Keratinocyte (primary cell): ENCODE measurements around the gene C4orf50. TPM values are rescaled to one million over a fixed set of nuclear protein-coding genes. Genes with fewer than 3 reads are reported as not detected.

ENCODE experiments used
- DNase-seq: peaks from one replicate; pipeline ENCODE4 v3.0.0-alpha.2; 2011; ENCODE audit warnings: low read depth, missing footprints, low spot score
- FAIRE-seq: peaks from 2 replicates; lab custom pipeline; 2011; peaks lifted over from hg19 to GRCh38; lab: Jason Lieb, UNC
- H2AFZ ChIP-seq: 2 replicates; pipeline ENCODE4 v1.6.0; 2012; ENCODE audit warnings: low read length, control low read depth, inconsistent platforms; ENCODE audit not compliant: control insufficient read depth
- H3K27ac ChIP-seq: 2 replicates; pipeline ENCODE4 v1.5.1; 2011; ENCODE audit warnings: low read length; ENCODE audit not compliant: control insufficient read depth, insufficient read depth
- H3K27me3 ChIP-seq: 3 replicates; pipeline ENCODE4 v1.6.0; 2011; ENCODE audit warnings: low read length; ENCODE audit not compliant: control insufficient read depth, insufficient read depth; ENCODE audit errors: extremely low read depth
- H3K36me3 ChIP-seq, 2 experiments: 2 replicates in 1 of 2; 3 replicates in 1 of 2; pipeline ENCODE4 v1.5.1; 2011; ENCODE audit warnings: low read length in 2 of 2, mild to moderate bottlenecking in 1 of 2; ENCODE audit not compliant: control insufficient read depth in 2 of 2, insufficient read depth in 2 of 2; ENCODE audit errors: extremely low read depth in 1 of 2
- H3K4me1 ChIP-seq: 3 replicates; pipeline ENCODE4 v1.5.1; 2011; ENCODE audit warnings: low read length; ENCODE audit not compliant: control insufficient read depth, insufficient read depth; ENCODE audit errors: extremely low read depth
- H3K4me2 ChIP-seq: 3 replicates; pipeline ENCODE4 v1.6.0; 2011; ENCODE audit warnings: low read depth, low read length; ENCODE audit not compliant: control insufficient read depth, insufficient read depth; ENCODE audit errors: extremely low read depth
- H3K4me3 ChIP-seq, 3 experiments: fragments of 200-600 bp in 1 of 3; sonication (generic) in 1 of 3; 2 replicates in 2 of 3; 3 replicates in 1 of 3; pipeline ENCODE4 v1.5.1; 2011 to 2016; ENCODE audit warnings: low read length in 3 of 3, mild to moderate bottlenecking in 3 of 3, control low read depth in 2 of 3, inconsistent platforms in 1 of 3, low read depth in 1 of 3, mixed read lengths in 1 of 3, mixed run types in 1 of 3, moderate library complexity in 1 of 3; ENCODE audit not compliant: control insufficient read depth in 2 of 3, insufficient read depth in 2 of 3; ENCODE audit errors: extremely low read depth in 1 of 3
- H3K79me2 ChIP-seq: 2 replicates; pipeline ENCODE4 v1.6.0; 2012; ENCODE audit warnings: low read length; ENCODE audit not compliant: control insufficient read depth, insufficient read depth
- H3K9ac ChIP-seq: 3 replicates; pipeline ENCODE4 v1.6.0; 2011; ENCODE audit warnings: low read length; ENCODE audit not compliant: control insufficient read depth, insufficient read depth; ENCODE audit errors: extremely low read depth
- H3K9me1 ChIP-seq: 3 replicates; pipeline ENCODE4 v1.6.0; 2011; ENCODE audit warnings: low read length; ENCODE audit not compliant: control insufficient read depth, insufficient read depth; ENCODE audit errors: extremely low read depth
- H3K9me3 ChIP-seq: 2 replicates; pipeline ENCODE4 v1.5.1; 2012; ENCODE audit warnings: low read depth, low read length; ENCODE audit not compliant: control insufficient read depth
- H4K20me1 ChIP-seq: 3 replicates; pipeline ENCODE4 v1.6.0; 2011; ENCODE audit warnings: low read length; ENCODE audit not compliant: control insufficient read depth, insufficient read depth; ENCODE audit errors: extremely low read depth
- EZH2 ChIP-seq: IDR thresholded peaks from one replicate; pipeline ENCODE4 v1.6.1; 2012; ENCODE audit warnings: inconsistent platforms, mild to moderate bottlenecking, low read length, moderate library complexity
- dilution Hi-C: fragments of 300-500 bp; cut with MboI; formaldehyde crosslinking; loops from one replicate; pipeline ENCODE4 v1.7.0; 2020; ENCODE audit warnings: low sequenced_read_pairs; ENCODE audit not compliant: extremely low pct_ligation_motif_present
- polyA plus RNA-seq, 5 experiments: library from polyadenylated mRNA; depleted of rRNA in 3 of 5; stranded (reverse) in 3 of 5; stranded (forward) in 1 of 5; unstranded in 1 of 5; fragments of >200 nt; gene quantifications; 1 replicate in 1 of 5; 2 replicates in 3 of 5; 3 replicates in 1 of 5; pipeline versions ENCODE4 v1.2.1 to v1.2.3, GENCODE V29; 2011 to 2012; ENCODE audit warnings: missing spikeins in 2 of 5, low read depth in 1 of 5, low replicate concordance in 1 of 5
- TF ChIP-seq, protein P1 (sequence below), 3 experiments: IDR thresholded peaks in 1 of 3; conservative IDR thresholded peaks in 1 of 3; optimal IDR thresholded peaks in 1 of 3; 2 replicates in 2 of 3; 3 replicates in 1 of 3; pipeline versions ENCODE3 to v1.5.1; 2011; ENCODE audit warnings: low read length in 3 of 3, mild to moderate bottlenecking in 3 of 3, moderate library complexity in 2 of 3, control low read depth in 1 of 3, inconsistent platforms in 1 of 3; ENCODE audit not compliant: insufficient read depth in 2 of 3; ENCODE audit errors: extremely low read depth in 1 of 3

Gene C4orf50
- polyA plus RNA-seq, 1 donor (not counting 4 experiments of a cell fraction or from before 2014, with no cell fraction given) = not detected

DNA sequence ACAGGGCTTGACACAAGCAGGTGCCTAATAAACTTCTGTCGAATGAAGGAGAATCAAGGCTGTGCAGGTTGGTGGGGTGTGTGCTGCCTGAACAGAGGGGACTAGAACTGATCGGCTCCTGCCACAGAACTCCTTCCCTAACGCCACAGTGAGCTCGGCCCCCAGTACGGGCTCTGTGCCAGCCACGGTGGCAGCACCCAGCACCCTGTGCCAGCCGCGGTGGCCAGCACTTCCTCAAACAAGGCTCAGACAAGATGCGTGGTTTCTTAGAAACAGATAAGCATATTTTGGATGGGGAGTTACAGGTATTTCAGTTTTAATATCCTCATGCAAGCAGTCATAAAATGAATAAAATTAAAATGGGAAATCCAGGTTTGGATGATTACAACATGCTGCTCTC lies 26.0 kb upstream of the C4orf50 start:
- Histone ChIP-seq H3K4me1 (no peaks in the 10 kb centered on the region), H3K27ac (no peak overlapping the region), H3K4me3 (no peak overlapping the region), H4K20me1 (no peaks in the 10 kb centered on the region), H3K4me2 (no peak overlapping the region), H3K9me1 (no peaks in the 10 kb centered on the region), H3K9me3 (no peaks in the 10 kb centered on the region), H3K36me3 (no peaks in the 10 kb centered on the region), H2AFZ (no peak overlapping the region), H3K27me3 (no peaks in the 10 kb centered on the region), H3K9ac (no peak overlapping the region), H3K79me2 (no peaks in the 10 kb centered on the region)
- no peak for DNase-seq
- FAIRE-seq = no peak
- TF ChIP-seq, protein P1, sequence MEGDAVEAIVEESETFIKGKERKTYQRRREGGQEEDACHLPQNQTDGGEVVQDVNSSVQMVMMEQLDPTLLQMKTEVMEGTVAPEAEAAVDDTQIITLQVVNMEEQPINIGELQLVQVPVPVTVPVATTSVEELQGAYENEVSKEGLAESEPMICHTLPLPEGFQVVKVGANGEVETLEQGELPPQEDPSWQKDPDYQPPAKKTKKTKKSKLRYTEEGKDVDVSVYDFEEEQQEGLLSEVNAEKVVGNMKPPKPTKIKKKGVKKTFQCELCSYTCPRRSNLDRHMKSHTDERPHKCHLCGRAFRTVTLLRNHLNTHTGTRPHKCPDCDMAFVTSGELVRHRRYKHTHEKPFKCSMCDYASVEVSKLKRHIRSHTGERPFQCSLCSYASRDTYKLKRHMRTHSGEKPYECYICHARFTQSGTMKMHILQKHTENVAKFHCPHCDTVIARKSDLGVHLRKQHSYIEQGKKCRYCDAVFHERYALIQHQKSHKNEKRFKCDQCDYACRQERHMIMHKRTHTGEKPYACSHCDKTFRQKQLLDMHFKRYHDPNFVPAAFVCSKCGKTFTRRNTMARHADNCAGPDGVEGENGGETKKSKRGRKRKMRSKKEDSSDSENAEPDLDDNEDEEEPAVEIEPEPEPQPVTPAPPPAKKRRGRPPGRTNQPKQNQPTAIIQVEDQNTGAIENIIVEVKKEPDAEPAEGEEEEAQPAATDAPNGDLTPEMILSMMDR (optimal IDR thresholded peaks at IDR 0.05 in 1 of 3, IDR thresholded peaks at IDR 0.05 in 1 of 3, conservative IDR thresholded peaks at IDR 0.05 in 1 of 3; ENCODE audit: extremely low read depth in 1 of 3, insufficient read depth in 2 of 3, low read length in 3 of 3) = no peak
- no peak for TF ChIP-seq EZH2
- dilution Hi-C loops = no loop called here

DNA sequence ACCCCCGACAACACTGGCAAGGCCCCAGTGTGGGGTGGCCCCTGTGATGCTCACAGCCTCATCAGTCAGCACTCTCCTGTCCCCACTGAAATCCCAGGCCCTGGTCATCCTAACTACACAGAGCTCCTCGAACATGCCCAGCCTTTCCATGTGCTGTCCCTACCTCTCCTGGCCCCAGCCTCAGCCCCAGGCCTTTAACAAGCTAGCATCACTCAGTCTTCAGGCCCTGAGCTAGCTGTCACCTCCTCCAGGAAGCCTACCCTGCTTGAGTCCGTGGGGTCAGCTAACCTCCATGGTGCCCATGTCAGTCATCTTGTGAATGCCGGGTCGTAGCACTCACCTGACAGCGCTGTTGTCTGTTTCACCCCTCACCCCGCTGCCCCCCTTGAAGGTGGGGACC lies 25.6 kb upstream of the C4orf50 start:
- Histone ChIP-seq H3K4me3 (no peak overlapping the region), H2AFZ (no peak overlapping the region), H3K9me3 (no peaks in the 10 kb centered on the region), H3K79me2 (no peaks in the 10 kb centered on the region), H3K9ac (no peak overlapping the region), H3K27ac (no peak overlapping the region), H3K9me1 (no peaks in the 10 kb centered on the region), H3K4me2 (no peak overlapping the region), H3K4me1 (no peaks in the 10 kb centered on the region), H3K27me3 (no peaks in the 10 kb centered on the region), H3K36me3 (no peaks in the 10 kb centered on the region), H4K20me1 (no peaks in the 10 kb centered on the region)
- FAIRE-seq (no peak), DNase-seq (no peak)
- TF ChIP-seq, protein P1 (optimal IDR thresholded peaks at IDR 0.05 in 1 of 3, IDR thresholded peaks at IDR 0.05 in 1 of 3, conservative IDR thresholded peaks at IDR 0.05 in 1 of 3; ENCODE audit: extremely low read depth in 1 of 3, insufficient read depth in 2 of 3, low read length in 3 of 3) = no peak
- TF ChIP-seq EZH2 = no peak
- dilution Hi-C loops = no loop called here
